ENCODE results near the gene GAB1.

Gene GAB1

DNA sequence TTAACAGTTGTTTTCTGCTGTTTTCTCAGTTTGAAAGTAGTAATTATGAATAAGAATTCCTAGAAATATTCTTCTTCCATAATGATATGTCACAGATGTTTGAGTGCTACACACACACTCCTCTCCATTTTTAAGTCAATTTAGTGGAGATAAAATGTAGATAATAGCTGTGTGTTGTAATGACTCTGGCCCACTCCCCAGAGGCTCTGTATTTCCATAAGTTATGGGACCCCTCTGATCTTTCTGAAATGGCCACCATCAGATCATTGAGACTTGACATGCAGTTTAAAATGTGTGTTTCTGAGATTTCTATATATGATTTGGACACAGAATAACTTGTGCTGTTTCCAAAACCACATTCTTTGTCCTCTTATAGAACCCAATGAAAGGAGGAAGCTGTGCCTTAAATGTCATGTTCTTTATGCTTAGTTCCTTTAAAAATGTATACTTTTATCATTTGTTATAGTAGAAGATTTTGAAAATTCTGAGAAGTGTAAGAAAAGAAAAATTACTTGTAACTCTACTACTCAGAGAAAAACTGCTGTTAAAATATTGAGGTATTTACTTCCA is 46.4 kb downstream of the GAB1 start:
- ChIA-PET CTCF (interaction anchor here (0.8 to 4.7 kb wide), 7 partner anchors 8 to 129 kb away, joined by 3 to 43 read pairs (median 4); no protein-coding TSS in a partner anchor), POLR2A (no interaction called here)
- TF ChIP-seq CTCF (IDR thresholded peaks at IDR 0.05; ENCODE audit: control extremely low read depth, extremely low read depth, low read depth, missing control alignments): no peak
- DNase-seq (ENCODE audit: extremely low spot score): no peak

- CTCF ChIA-PET: interaction anchor here (1.1 to 4.7 kb wide), 10 partner anchors 7 to 51 kb away, joined by 3 to 43 read pairs (median 4); no protein-coding TSS in a partner anchor
- DNase-seq (ENCODE audit: extremely low spot score): no peak
- POLR2A ChIA-PET: interaction anchor here (0.7 kb wide), 1 partner anchor 18 kb away, joined by 3 read pairs; no protein-coding TSS in a partner anchor
Observed at GRCh38 chr4:143384381-143384994, 47.8 kb downstream of the GAB1 start.

DNA sequence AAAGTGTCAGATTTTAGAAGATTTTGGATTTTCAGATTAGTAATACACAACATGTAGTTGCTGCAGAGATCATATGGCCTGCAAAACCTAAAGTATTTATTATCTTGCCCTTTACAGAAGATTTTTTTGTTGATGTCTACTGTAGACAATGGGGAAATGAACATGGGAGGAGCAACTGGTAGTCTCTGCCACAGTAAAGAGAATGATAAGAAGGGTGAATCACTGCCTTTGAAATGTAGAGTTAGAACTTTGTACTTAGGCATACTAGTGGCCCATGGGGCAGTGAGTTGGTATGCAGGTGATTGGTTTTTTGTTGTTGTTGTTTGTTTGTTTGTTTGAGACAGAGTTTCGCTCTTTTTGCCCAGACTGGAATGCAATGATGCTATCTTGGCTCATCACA is 50.1 kb downstream of the GAB1 start:
- no peak for DNase-seq (ENCODE audit: extremely low spot score)
- ChIA-PET POLR2A (no interaction called here), CTCF (interaction anchor here (1.0 to 1.7 kb wide), 3 partner anchors 10 to 18 kb away, joined by 3 to 5 read pairs (median 4); no protein-coding TSS in a partner anchor)
- no peak for TF ChIP-seq CTCF (IDR thresholded peaks at IDR 0.05; ENCODE audit: control extremely low read depth, extremely low read depth, low read depth, missing control alignments)

More at GRCh38 chr4:143384381-143384994, 47.8 kb downstream of the GAB1 start:
- TF ChIP-seq CTCF (IDR thresholded peaks at IDR 0.05; ENCODE audit: control extremely low read depth, extremely low read depth, low read depth, missing control alignments): no peak

- no peak for TF ChIP-seq CTCF (IDR thresholded peaks at IDR 0.05; ENCODE audit: control extremely low read depth, extremely low read depth, low read depth, missing control alignments)
- ChIA-PET CTCF (interaction anchor here (0.7 to 7.0 kb wide), 8 partner anchors 8 to 33 kb away, joined by 3 to 44 read pairs (median 4); no protein-coding TSS in a partner anchor), POLR2A (interaction anchor here (0.6 kb wide), 1 partner anchor 13 kb away, joined by 4 read pairs; no protein-coding TSS in a partner anchor)
- no peak for DNase-seq (ENCODE audit: extremely low spot score)
Observed at GRCh38 chr4:143389579-143390195, 53.0 kb downstream of the GAB1 start.

DNA sequence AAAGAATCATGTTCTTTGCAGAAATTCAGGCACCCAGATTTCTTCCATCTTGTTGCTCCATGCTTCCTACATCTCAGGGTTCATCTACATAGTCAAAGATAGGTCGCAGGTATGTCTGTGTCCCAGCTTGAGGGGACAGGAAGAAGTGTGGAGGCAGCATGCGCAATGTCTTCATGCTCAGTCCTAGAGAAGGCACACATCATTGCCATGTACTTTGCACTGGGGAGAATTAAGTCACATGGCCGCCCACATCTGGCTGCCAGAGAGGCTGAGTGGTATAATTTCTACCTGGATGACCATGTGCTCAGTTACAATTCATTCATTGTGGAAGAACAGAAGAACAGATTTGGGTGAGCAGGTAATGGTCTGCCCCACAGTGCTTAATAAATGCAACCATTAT is 54.1 kb downstream of the GAB1 start:
- POLR2A ChIA-PET: no interaction called here
- no peak for DNase-seq (ENCODE audit: extremely low spot score)
- no peak for TF ChIP-seq CTCF (IDR thresholded peaks at IDR 0.05; ENCODE audit: control extremely low read depth, extremely low read depth, low read depth, missing control alignments)
- CTCF ChIA-PET: interaction anchor here (0.7 to 7.0 kb wide), 7 partner anchors 8 to 48 kb away, joined by 3 to 44 read pairs (median 4); no protein-coding TSS in a partner anchor

GRCh38 chr4:143391261-143391660 is 54.6 kb downstream of the GAB1 start:
- no peak for TF ChIP-seq CTCF (IDR thresholded peaks at IDR 0.05; ENCODE audit: control extremely low read depth, extremely low read depth, low read depth, missing control alignments)
- no peak for DNase-seq (ENCODE audit: extremely low spot score)
- ChIA-PET POLR2A (no interaction called here), CTCF (interaction anchor here (0.8 to 7.0 kb wide), 7 partner anchors 8 to 48 kb away, joined by 3 to 44 read pairs (median 4); no protein-coding TSS in a partner anchor)

All from GM10248 (cell line).